GM19324 (cell line): ENCODE measurements around the gene KLHL11.
A peak's percentile ranks its signal among the peaks of the same experiment; 100 is the strongest.

Experiments used
- ATAC-seq: cut with Tn5 transposase; IDR thresholded peaks from one replicate; pipeline ENCODE4 v1.9.1; 2021; ENCODE audit warnings: mild to moderate bottlenecking, moderate library complexity; ENCODE audit not compliant: unreplicated experiment, low FRiP score

Gene KLHL11, protein sequence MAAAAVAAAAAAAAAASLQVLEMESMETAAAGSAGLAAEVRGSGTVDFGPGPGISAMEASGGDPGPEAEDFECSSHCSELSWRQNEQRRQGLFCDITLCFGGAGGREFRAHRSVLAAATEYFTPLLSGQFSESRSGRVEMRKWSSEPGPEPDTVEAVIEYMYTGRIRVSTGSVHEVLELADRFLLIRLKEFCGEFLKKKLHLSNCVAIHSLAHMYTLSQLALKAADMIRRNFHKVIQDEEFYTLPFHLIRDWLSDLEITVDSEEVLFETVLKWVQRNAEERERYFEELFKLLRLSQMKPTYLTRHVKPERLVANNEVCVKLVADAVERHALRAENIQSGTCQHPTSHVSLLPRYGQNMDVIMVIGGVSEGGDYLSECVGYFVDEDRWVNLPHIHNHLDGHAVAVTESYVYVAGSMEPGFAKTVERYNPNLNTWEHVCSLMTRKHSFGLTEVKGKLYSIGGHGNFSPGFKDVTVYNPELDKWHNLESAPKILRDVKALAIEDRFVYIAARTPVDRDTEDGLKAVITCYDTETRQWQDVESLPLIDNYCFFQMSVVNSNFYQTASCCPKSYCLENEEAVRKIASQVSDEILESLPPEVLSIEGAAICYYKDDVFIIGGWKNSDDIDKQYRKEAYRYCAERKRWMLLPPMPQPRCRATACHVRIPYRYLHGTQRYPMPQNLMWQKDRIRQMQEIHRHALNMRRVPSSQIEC

DNA sequence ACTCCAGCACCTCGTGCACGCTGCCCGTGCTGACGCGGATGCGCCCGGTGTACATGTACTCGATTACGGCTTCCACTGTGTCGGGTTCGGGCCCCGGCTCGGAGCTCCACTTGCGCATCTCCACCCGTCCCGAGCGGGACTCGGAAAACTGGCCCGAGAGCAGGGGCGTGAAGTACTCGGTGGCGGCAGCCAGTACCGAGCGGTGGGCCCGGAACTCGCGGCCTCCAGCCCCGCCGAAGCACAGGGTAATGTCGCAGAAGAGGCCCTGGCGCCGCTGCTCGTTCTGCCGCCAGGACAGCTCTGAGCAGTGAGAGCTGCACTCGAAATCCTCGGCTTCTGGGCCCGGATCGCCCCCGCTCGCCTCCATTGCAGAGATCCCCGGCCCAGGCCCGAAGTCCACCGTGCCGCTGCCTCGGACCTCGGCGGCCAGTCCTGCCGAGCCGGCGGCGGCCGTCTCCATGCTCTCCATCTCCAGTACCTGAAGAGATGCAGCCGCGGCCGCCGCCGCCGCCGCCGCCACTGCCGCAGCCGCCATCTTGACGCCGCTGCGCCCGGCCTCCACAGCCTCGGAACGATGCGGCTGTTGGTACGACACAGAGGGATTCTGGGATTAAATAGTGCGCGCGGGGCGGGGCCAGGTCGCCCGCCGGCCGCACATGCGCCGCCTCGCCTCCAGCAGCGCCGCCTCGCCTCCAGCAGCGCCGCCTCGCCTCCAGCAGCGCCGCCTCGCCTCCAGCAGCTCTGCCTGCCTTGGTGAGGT lies at the start of gene KLHL11:
TSS of gene KLHL11 (minus strand) at position 588 of the 760 bp plus-strand sequence. CDS start at position 535, 53 bp downstream.
- peak; percentile 84 for ATAC-seq

DNA sequence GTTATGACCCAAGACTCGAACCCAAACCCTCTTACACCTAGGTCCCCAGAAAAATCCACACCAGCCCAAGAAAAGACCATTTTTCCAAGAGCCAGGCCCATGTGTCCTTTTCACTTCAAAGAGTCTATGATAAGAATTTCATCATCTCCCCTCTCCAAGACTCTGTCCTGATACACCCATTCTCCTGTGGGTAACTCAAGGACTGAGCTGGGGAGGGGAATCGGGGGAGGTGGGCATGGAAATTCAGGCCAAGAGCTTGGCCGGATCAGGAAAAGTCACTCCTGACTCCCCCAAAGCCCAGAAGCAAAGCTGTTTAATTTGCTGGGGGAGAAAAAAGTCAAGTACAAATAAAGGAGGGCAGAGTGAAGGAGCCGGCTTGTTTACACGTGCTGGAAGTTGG lies 49.8 kb upstream of the KLHL11 start:
- ATAC-seq: no peak

DNA sequence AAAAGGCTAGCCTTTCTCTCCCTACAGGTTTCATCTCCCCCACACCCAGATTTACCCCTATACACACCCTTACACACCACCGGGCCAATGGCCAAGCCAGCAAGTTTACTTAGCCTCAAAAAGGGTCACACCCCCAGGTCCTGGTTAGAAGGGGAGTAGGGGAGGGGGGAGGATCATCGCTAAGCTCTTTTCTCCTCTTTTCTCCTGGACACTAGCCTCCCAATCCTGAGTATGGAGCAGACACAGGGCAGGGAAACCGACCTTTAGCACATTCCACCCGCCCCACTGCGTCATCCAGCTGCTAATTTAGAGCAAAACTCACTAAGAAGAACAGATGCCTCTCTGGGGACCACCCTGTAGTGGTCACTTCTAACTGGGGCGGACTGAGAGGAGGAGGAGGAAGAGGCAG lies 49.1 kb upstream of the KLHL11 start:
- ATAC-seq: no peak

DNA sequence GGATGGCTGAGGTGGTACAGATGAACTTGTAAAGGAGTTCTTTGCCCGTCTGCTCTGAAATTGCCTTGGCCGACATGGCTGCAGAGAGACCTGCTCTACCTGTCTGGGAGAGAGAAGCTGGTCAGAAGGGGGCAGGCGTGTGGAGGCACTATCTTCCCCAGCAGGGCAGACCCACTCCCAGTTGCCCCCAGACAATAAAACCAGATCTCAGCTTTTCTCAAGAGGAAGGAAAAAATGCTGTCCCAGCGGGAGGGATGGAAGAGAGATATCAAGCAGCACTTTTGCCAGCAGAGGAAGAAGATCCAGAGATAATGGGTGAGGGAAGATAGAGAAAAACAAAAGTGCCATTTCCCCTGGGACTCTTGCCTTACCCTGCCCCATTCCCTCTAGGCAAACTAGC lies 48.6 kb upstream of the KLHL11 start:
- ATAC-seq: no peak

DNA sequence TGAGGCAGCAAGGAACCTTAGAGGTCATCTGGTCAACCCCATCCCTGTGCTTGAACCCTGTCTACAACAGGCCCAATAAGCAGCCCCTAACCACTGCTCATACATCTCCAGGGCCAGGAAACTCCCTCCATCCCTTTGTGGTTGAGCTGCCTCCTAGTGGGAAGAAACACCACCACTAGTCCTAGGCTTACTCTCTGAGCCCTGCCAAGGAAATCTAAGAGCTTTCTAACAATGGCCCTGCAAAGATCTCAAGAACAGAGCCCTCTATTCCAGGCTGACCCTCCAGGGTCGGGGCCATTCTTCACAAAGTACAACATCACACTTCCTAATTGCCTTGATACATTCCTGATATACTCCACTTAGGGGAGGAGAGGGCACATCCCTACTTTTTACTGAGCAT lies 47.7 kb upstream of the KLHL11 start:
- ATAC-seq: no peak

DNA sequence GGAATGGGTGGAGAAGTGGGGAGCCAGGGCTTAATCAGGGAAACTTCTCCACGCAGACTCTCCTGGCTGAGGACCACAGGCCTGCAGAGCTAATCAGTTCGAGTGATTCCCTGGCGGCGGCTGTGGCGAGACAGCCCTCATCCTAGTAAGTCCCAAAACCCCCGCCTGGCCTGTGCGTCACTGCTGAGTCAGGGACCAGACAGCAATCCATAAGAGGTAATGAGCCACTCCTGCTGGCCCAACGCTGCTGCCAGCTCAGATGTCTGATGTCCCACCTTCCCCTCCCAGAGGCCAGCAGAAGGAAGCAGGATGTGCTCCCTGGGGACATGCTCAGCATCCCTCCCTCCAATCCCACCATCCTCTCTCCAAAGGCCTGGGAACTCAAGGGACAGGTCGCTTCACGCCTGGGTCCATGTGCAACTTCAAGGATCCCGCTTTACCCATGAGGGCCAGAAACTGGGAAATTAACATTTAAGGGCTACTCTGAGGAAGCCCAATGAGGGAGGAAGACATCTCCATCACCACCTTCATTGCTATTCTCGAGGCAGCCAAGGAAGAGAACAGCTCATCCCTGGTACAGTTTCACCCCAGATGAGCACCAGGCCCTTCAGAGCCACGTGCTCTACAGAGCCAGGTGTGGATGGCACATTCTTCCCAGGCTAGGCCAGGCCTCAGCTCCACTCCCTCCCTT lies 45.6 kb upstream of the KLHL11 start:
- ATAC-seq: no peak

DNA sequence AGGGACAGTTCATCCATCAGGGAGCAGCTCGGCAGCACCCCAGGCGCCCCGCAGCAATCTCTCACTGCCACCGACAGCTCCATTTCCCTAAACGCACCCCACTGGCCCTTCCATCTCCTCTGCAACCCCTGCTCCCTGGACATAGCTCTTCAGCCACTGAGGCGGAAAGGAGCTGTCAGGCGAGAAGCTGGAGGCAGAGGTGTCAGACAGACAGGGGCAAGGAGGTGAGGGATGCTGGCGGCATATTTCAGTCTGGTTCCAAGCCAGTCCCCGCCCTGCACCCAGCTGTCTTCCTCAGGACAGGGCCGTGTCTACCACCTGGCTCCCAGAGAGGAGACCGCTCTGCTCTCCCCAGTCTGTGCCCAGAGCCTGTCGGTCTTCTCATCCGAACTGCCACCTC lies 43.9 kb upstream of the KLHL11 start:
- ATAC-seq: no peak

DNA sequence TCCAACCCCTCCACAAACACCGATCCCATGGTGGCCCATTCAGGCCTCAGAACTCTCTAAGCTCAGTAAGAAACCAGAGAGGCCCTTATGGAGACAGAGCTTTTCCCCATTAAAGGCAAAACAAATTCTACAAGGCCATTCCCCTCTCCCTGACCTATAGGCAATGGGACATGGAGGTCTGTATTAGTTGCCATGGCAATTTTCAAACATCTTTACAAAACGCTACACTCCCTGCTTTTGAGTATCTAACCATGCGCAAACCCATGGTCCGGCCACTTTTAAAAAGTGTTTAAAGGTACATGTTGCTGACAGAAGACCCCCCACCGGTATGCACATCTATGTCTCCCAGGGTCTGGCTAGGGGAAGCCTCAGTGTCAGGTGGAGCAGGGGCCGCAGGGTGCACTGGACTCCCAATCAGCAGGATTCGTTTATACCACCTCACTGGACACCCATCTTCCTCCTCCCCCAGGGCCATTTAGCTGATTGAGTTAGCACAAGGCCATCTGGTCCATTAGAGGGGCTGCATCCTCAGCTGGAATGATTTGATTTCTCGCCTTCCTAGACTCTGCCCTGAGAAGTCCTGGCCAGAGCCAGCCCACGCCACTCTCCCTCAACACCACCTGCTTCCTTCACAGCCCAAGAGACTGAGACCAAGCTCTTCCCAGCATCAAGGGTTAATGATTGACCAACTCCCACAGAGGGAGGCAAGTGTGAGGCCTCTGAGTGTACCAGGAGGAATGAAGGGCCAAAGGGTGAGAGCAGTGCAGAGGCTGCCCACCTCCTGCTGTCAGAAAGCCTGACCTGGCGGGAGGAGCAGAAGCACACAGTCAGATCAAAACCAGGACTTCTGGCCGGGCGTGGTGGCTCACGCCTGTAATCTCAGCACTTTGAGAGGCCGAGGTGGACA lies 42.7 kb upstream of the KLHL11 start:
- no peak for ATAC-seq

DNA sequence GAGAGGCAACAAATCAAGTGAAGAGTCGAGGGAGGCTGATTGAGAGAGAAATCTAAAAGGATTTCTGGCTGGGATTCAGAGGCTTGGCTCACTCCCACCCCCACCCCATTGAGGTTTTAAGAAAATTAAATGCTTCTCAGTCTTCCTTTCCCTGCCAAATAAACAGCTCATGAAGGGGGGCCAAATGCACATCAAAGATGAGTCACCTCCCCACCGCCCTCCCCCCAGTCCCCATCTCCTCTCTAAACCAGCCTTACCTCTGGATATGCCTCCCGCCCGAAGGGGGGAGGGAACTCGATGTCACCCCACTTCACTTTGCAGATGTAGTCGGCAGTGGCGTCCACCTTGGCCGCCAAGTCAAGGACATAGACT lies 41.9 kb upstream of the KLHL11 start:
- no peak for ATAC-seq

DNA sequence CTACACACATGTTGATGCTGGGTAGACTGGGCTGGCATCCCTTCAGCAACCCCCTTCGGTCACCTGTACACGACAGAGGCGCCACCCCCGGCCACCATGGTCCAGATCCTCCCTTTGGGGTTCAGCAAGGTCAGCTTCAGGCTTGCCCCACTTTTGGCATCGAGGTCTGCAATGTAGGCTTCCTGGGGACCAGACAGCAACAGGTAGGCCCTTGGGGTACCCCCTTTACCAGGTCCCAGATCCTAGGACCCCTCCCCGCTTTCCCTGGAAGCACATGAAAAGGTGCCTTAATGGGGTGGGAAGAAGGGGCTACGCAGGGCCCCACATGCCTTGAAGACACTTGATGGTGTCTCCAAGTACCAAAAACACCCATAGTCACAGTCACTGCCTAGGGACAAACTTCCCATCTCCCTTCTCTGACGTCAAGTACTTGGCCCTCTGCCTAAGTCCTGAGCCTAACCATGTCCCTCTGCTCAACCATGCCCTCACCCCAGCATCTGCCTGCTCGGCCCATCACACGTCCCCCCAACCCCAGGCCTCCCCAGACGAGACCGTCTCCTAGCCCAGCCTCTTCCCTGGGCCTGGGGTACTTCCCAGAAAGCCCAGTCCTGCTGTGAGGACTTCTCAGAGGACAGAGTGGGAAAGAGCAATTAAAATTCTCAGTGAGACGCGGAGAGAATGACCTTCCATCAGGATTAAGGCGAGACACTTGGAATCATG lies 41.4 kb upstream of the KLHL11 start:
- no peak for ATAC-seq

DNA sequence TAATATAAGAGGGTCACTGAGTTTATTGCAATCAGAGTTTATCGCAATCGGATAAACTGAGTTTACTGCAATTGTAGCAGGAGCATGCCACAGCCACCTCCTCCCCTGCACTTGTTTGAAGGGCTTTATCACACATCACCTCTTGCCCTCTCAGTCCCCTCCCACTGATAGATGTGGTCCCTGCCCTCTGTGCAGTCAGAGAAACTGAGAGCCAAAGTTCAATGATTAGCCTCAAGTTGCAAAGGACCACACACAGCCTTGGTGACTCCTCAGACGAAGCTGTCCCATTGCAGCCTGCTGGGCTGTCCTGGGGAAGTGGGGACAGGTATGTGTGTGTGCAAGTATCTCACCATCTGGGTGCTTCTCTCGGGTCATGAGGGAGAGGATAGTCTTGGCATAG lies 39.9 kb upstream of the KLHL11 start:
- ATAC-seq: no peak

DNA sequence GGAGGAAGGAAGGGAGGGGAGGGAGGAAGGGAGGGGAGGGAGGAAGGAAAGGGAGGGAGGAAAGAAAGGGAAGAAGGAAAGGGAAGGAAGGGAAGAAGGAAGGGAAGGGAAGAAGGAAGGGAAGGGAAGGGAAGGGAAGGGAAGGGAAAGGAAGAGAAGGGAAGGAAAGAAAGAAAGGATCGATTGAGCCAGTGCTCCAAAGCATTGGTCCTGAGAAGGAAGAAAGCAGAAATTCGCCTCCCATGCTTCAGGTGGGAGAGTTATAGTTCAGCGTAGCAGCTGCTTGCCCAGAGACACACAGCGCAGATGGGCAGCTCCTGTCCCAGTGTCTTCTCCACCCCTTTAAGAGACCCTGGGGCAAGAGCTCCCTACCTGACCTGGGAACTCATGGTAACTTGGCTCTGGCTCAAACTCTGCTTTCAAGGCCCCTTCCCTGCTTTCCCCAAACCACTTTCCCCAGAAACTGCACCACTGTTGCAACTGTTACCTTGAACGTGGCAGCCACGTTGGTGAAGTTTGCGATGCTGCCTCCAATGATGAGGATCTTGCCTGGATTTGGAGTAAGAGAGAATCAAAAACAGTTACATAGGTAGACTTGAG lies 39.1 kb upstream of the KLHL11 start:
- no peak for ATAC-seq

DNA sequence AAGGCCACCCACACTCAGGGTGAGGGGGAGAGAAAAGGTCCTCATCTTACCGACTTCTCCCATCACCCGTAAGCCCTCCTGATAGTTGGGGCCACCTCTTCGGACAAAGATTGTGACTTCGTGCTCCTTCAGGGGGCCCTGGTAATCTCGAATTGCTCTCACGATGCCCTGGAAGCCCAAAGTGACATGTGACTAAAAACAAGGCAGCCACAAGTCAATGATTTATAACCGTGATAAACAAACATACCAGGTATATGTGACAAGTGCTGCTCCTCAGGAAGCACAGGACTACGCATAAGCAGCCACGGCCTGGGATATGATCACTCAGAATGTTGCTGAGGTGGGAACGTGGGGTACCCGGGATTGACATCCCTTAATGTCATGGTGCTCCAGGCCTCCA lies 36.4 kb upstream of the KLHL11 start:
- ATAC-seq: no peak

DNA sequence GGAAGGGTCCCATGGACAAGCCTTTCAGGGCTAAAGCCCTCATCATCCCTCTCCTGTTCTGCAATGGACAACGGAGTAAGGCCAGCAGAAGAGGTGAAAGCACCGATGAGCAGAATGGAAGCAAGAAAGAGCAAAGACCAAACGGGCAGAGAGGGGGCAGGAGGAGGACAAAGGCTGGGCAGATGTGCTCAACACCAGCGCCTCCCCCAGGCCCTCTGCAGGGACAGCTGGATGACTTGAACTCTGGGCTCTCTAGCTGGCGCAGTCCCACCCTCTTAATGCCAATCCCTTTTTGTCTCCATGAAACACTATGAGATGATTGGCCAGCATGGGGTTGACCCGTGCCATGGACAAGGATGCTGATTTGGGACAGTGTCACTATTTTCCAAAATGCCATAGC lies 31.5 kb upstream of the KLHL11 start:
- ATAC-seq: no peak

DNA sequence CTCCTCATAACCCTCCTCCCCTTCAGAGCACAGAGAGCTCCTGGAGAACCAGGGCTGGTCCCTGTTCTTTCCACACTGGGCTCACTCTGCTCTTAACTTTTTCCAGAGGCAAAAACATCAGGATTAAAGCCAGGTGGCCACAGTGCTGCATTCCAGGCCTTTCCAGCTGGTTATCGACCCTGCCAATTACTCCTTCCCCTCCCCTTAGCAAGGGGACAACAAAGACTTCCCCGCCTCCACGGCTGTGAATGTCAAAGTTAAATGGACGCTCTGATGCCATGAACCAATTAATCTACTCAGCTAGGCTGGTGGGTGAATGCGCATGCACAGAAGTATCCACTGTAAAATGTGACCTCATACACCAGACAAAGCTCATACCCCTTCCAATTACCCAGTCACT lies 30.4 kb upstream of the KLHL11 start:
- ATAC-seq: no peak

DNA sequence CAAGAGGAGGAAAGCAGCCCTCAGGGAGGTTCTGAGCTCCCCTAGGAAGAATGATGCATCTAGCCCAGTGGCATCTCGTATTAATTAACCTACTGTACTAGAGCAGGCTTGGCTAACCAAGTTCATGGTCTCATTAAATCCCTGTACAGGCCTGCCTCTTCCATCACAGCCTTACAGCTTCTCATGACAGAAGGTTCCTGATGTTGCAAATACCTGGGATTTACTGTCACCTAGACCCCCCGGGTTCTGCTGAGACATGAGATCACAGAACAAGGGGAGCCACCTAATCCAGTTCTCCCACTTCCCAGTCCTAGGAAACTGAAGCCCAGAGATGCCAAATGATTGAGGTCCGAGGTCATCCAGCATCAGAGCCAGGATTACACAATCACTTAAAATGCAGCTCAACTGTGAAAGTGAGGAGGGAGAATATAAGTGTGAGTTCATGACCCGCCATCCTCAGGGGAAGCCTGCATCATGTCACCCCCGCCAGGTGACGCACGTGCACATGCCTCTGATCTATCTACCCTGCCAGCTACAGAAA lies 29.6 kb upstream of the KLHL11 start:
- no peak for ATAC-seq

DNA sequence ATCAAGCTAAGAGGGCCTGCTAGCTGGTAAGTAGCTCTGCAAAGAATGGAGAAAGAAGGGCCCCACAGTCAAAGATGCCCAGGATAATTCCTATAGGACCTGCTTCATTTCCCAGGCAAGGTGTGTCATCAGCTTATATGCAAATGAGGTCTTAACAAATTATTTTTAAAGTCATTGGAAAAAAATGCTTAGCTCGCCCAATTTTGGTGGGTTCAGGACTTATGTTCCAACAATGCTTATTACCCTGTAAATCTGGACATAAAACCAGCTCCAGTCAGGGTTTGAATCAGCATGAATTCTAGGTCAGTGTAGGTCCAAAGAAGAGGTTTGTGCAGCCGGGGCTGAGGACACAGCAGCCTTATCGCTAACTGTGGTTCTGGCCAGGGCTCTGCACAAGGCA lies 28.2 kb upstream of the KLHL11 start:
- ATAC-seq: no peak

DNA sequence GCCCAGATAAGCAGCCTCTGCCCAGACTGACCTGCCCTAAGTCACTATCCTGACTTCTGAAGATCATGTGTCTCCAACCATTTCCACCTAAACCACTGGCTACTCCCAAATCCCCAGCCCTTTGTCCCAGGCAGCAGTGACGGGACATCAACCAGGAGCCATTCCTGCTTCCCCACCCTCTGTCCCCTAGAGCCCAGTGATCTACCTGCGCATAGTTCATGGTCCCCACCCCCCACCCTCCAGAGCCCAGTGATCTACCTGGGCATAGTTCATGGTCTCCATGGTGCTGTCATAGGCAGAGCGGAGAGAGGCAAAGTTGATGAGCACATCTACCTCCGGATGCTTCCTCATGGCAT lies 26.8 kb upstream of the KLHL11 start:
- no peak for ATAC-seq
